Loucy (cell line): ENCODE results near the gene SLX9.

Experiments
- CTCF ChIP-seq: fragments of 200-600 bp; sonication (generic); conservative IDR thresholded peaks from 2 replicates; pipeline ENCODE4 v1.5.1; 2014; ENCODE audit warnings: mild to moderate bottlenecking, antibody characterized with exemption, low read length
- EZH2phosphoT487 ChIP-seq: fragments of 200-600 bp; IDR thresholded peaks from 2 replicates; pipeline ENCODE4 v1.6.1; 2018; ENCODE audit warnings: antibody characterized with exemption, mild to moderate bottlenecking, moderate library complexity, borderline replicate concordance

GRCh38 chr21:44918107-44918470, 21.7 kb upstream of the SLX9 start:
- TF ChIP-seq CTCF (no peak), EZH2phosphoT487 (no peak)
